Omental fat pad (tissue), 4 donors: Measurements from ENCODE around the gene DOCK9. TPM values are rescaled to one million over a fixed set of nuclear protein-coding genes. Genes with fewer than 3 reads are reported as not detected.

Experiments
- ATAC-seq: fragments of 150-250 bp; one replicate; pipeline ENCODE4 v1.9.1; 2016; ENCODE audit warnings: mild to moderate bottlenecking, moderate library complexity; ENCODE audit not compliant: low FRiP score
- DNase-seq: peaks from one replicate; pipeline ENCODE4 v3.0.0-alpha.2; 2019; ENCODE audit warnings: low spot score
- total RNA-seq, 4 donors: library from RNA; depleted of rRNA; stranded (reverse); fragments of >200 nt; gene quantifications; one replicate each; pipeline ENCODE4 v1.1.0, GENCODE V29; 2016
- TF ChIP-seq, protein P1 (sequence below), 3 donors: fragments of 450-650 bp; IDR thresholded peaks; one replicate each; pipeline ENCODE4 v1.5.1; 2016 to 2017; ENCODE audit warnings: antibody characterized with exemption in 3 of 3, mild to moderate bottlenecking in 3 of 3, moderate library complexity in 2 of 3

Gene DOCK9
- total RNA-seq, 4 donors from 2014 or later = 94.4 to 364 (median 145) TPM

- TF ChIP-seq, protein P1, sequence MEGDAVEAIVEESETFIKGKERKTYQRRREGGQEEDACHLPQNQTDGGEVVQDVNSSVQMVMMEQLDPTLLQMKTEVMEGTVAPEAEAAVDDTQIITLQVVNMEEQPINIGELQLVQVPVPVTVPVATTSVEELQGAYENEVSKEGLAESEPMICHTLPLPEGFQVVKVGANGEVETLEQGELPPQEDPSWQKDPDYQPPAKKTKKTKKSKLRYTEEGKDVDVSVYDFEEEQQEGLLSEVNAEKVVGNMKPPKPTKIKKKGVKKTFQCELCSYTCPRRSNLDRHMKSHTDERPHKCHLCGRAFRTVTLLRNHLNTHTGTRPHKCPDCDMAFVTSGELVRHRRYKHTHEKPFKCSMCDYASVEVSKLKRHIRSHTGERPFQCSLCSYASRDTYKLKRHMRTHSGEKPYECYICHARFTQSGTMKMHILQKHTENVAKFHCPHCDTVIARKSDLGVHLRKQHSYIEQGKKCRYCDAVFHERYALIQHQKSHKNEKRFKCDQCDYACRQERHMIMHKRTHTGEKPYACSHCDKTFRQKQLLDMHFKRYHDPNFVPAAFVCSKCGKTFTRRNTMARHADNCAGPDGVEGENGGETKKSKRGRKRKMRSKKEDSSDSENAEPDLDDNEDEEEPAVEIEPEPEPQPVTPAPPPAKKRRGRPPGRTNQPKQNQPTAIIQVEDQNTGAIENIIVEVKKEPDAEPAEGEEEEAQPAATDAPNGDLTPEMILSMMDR (IDR thresholded peaks at IDR 0.05) = no peak
- DNase-seq (no peak), ATAC-seq (no peak)
Observed at GRCh38 chr13:98883998-98884397, 93.9 kb downstream of the DOCK9 start.

GRCh38 chr13:98881390-98881789, 96.5 kb downstream of the DOCK9 start:
- DNase-seq = no peak
- TF ChIP-seq, protein P1 (IDR thresholded peaks at IDR 0.05) = no peak
- ATAC-seq = no peak

DNA sequence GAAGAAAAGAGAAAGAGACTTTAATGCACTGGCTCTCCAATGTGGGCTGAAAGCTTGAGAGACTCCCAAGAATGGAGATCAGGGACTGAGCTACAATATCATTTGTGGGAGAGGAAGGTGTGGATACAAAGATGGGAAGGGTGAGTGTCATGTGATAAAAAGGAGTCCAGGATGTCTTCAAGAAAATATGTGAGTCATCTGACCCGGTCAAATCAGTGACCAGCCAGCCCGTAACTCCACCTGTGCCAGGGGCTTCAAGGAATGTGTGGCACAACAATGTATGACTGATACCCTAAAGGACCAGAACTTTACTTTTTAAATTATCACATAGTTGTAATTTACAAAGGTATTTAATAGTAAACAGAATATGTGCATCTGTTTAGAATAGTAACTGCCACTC, 97.2 kb downstream of the DOCK9 start:
- TF ChIP-seq, protein P1 (IDR thresholded peaks at IDR 0.05) = no peak
- DNase-seq = no peak
- no peak for ATAC-seq

DNA sequence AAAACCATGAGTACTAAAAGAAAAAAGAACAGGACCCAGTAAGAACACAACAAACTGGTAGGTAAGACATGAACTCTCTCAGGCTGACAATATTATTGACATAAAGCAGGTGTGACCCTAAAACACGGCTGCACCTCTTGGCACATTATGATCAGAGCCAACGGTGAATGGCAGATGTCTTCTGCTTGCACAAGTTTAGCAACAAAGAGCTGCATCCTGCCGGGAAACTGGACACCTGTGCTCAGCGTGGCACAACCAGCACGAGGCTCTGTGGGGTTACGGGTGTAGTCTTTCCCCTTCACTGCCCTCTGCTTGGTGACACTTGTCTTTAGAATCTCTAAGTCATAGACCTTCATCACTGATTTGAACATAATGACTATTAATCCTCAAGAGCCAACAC, 97.9 kb downstream of the DOCK9 start:
- TF ChIP-seq, protein P1 (IDR thresholded peaks at IDR 0.05) = no peak
- DNase-seq = no peak
- ATAC-seq = no peak

DNA sequence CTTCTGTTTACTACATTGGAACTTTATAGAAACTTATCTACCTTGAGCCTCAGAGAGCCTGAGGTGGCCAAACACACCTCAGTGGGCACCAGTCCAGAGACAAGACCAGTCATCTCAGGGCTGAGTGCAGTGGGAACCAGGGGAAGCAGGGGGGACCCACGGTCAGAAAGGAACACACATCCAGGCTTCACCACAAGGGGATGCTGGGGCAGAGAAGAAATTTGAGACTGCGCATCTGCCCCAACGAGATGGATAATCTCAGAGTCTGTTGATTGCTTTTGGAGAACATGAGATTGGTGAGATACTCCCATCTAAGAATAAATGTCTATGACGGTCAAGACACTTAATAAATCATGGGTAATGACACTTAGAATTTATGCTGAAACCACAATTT, 98.7 kb downstream of the DOCK9 start:
- no peak for DNase-seq
- TF ChIP-seq, protein P1 (IDR thresholded peaks at IDR 0.05) = no peak
- ATAC-seq = peak; percentile 8

DNA sequence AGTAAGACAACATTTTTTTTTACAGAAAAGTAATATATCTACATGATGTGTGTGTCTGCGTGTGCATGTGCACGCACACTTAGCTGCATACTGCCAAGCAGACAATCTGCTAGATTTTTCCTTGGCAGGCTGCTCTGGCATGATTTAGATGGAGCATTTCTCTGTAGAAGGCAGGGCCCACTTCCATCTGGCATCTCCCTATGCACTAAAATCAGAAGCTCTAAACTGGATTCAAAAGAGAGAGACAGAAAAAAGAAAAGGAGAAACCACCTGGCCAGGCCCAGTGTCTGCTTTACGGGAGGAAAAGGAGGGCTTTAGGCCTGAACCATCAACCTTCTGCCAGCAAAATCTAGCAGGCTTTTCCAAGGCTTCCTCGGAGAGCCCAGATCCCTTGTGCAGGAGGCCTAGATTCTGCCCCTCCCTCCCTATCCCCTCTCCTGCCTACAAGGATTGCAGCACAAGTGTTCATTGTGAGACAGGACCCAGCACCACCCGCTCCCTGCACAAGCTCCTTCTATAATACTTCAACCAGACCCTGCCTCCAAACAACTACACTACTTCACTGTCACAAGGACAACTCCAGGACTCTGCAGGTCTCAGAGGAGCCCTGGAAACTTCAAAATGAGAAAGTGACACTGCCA, 99.3 kb downstream of the DOCK9 start:
- ATAC-seq = peak; percentile 16
- DNase-seq = no peak
- TF ChIP-seq, protein P1 (IDR thresholded peaks at IDR 0.05) = no peak

DNA sequence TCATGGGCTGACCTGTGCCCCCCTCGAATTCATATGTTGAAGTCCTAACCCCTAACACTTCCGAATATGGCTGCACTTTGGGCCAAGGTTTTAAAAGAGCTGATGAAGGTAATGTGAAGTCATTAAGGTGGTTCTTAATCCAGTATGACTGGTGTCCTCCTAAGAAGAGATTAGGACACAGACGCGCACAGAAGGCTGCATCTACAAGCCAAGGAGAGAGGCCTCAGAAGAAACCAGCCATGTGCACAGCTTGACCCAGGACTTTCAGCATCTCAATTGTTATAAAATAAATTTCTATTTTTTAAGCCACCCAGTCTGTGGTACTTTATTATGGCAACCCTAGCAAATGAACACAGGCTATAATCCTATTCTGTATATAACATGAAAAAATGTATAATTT, 99.9 kb downstream of the DOCK9 start:
- DNase-seq = no peak
- TF ChIP-seq, protein P1 (IDR thresholded peaks at IDR 0.05) = no peak
- no peak for ATAC-seq
